Body of pancreas (tissue), 4 donors: ENCODE results near the gene C1orf167. TPM values are rescaled to one million over a fixed set of nuclear protein-coding genes. Genes with fewer than 3 reads are reported as not detected.

Experiments used
- ATAC-seq: fragments of 150-250 bp; one replicate; pipeline ENCODE4 v1.9.1; 2016
- DNase-seq, 4 donors: peaks; one replicate each; pipeline ENCODE4 v3.0.0-alpha.2; 2019
- H3K27ac ChIP-seq, 4 donors: fragments of 200-600 bp; sonication (generic); 1 replicate in 3 of 4; 2 replicates in 1 of 4; pipeline versions ENCODE4 v1.5.1 to v1.6.1; 2016 to 2019; ENCODE audit warnings: mild to moderate bottlenecking in 1 of 4, mixed read lengths in 1 of 4, moderate library complexity in 1 of 4
- H3K27me3 ChIP-seq, 2 donors: fragments of 200-600 bp; sonication (generic); one replicate each; pipeline ENCODE4 v1.6.0; 2016; ENCODE audit warnings: mild to moderate bottlenecking in 1 of 2
- H3K36me3 ChIP-seq, 2 donors: fragments of 200-600 bp; sonication (generic); replicated peaks in 1 of 2; 2 replicates each; pipeline ENCODE4 v1.5.1; 2016; ENCODE audit warnings: low read depth in 2 of 2; ENCODE audit not compliant: insufficient read depth in 1 of 2
- H3K4me1 ChIP-seq: fragments of 200-600 bp; sonication (generic); one replicate; pipeline ENCODE4 v1.6.0; 2016
- H3K4me3 ChIP-seq, 2 donors: fragments of 200-600 bp; sonication (generic); 1 replicate in 1 of 2; 2 replicates in 1 of 2; pipeline ENCODE4 v1.5.1; 2016 to 2019
- H3K9me3 ChIP-seq, 3 donors: fragments of 200-600 bp; sonication (generic); 1 replicate in 2 of 3; 2 replicates in 1 of 3; pipeline ENCODE4 v1.5.1; 2016
- POLR2A ChIP-seq, 3 donors: fragments of 450-650 bp; IDR thresholded peaks; one replicate each; pipeline ENCODE4 v1.6.1; 2016; ENCODE audit warnings: antibody characterized with exemption in 3 of 3, mild to moderate bottlenecking in 2 of 3
- WGBS, 2 donors: methylation state at CpG; one replicate each; pipeline ENCODE4 v1.1.5; 2017; 5-methylcytosine and 5-hydroxymethylcytosine counted together
- intact Hi-C: fragments of 100-400 bp; cut with DNase I; formaldehyde crosslinking; loops from one replicate; pipeline ENCODE4 v1.15.1; 2023
- total RNA-seq, 2 donors: library from RNA; depleted of rRNA; stranded (reverse); fragments of >200 nt; gene quantifications; one replicate each; pipeline ENCODE4 v1.1.0, GENCODE V29; 2016
- TF ChIP-seq, protein P1 (sequence below), 7 experiments: fragments of 450-650 bp in 4 of 7; fragments of 200-600 bp in 3 of 7; sonication (generic) in 3 of 7; IDR thresholded peaks; one replicate each; pipeline ENCODE4 v1.5.1; 2016 to 2019; ENCODE audit warnings: antibody characterized with exemption in 7 of 7

The C1orf167 gene
- total RNA-seq, 2 donors from 2014 or later: not detected

- ATAC-seq: peak; percentile 76
- Histone ChIP-seq H3K36me3 (peaks cover 0 to 4% of the 10 kb centered on the region in 2 donors), H3K27me3 (no peaks in the 10 kb centered on the region), H3K4me3 (no peak overlapping the region), H3K4me1 (peaks cover 37% of the 10 kb centered on the region), H3K27ac (peak overlapping the region; percentile 73 to 87 (median 81)), H3K9me3 (no peaks in the 10 kb centered on the region)
- DNase-seq: peak; percentile 54 to 81 (median 74)
- TF ChIP-seq, protein P1, sequence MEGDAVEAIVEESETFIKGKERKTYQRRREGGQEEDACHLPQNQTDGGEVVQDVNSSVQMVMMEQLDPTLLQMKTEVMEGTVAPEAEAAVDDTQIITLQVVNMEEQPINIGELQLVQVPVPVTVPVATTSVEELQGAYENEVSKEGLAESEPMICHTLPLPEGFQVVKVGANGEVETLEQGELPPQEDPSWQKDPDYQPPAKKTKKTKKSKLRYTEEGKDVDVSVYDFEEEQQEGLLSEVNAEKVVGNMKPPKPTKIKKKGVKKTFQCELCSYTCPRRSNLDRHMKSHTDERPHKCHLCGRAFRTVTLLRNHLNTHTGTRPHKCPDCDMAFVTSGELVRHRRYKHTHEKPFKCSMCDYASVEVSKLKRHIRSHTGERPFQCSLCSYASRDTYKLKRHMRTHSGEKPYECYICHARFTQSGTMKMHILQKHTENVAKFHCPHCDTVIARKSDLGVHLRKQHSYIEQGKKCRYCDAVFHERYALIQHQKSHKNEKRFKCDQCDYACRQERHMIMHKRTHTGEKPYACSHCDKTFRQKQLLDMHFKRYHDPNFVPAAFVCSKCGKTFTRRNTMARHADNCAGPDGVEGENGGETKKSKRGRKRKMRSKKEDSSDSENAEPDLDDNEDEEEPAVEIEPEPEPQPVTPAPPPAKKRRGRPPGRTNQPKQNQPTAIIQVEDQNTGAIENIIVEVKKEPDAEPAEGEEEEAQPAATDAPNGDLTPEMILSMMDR (IDR thresholded peaks at IDR 0.05): peak in 1 of 7 experiments; percentile 23
- TF ChIP-seq POLR2A (IDR thresholded peaks at IDR 0.05): no peak
- 42 to 44% methylated on average over 5 to 6 of the region's 6 CpGs for WGBS, 2 donors
- intact Hi-C loops: no loop called here
Observed at GRCh38 chr1:11746092-11746491, 15.9 kb upstream of the C1orf167 start.

GRCh38 chr1:11746795-11747487 is 15.1 kb upstream of the C1orf167 start:
- Histone ChIP-seq H3K4me1 (peaks cover 37% of the 10 kb centered on the region), H3K4me3 (no peak overlapping the region), H3K36me3 (peaks cover 0 to 4% of the 10 kb centered on the region in 2 donors), H3K9me3 (no peaks in the 10 kb centered on the region), H3K27ac (peak overlapping the region; percentile 73 to 87 (median 81)), H3K27me3 (no peaks in the 10 kb centered on the region)
- 32 to 59% methylated on average over 12 to 19 of the region's 20 CpGs for WGBS, 2 donors
- intact Hi-C loops: no loop called here
- DNase-seq (peak; percentile 57 to 81 (median 78)), ATAC-seq (peak; percentile 65)
- peak in 1 of 3 donors; percentile 15 for TF ChIP-seq POLR2A (IDR thresholded peaks at IDR 0.05)
- TF ChIP-seq, protein P1 (IDR thresholded peaks at IDR 0.05): no peak

DNA sequence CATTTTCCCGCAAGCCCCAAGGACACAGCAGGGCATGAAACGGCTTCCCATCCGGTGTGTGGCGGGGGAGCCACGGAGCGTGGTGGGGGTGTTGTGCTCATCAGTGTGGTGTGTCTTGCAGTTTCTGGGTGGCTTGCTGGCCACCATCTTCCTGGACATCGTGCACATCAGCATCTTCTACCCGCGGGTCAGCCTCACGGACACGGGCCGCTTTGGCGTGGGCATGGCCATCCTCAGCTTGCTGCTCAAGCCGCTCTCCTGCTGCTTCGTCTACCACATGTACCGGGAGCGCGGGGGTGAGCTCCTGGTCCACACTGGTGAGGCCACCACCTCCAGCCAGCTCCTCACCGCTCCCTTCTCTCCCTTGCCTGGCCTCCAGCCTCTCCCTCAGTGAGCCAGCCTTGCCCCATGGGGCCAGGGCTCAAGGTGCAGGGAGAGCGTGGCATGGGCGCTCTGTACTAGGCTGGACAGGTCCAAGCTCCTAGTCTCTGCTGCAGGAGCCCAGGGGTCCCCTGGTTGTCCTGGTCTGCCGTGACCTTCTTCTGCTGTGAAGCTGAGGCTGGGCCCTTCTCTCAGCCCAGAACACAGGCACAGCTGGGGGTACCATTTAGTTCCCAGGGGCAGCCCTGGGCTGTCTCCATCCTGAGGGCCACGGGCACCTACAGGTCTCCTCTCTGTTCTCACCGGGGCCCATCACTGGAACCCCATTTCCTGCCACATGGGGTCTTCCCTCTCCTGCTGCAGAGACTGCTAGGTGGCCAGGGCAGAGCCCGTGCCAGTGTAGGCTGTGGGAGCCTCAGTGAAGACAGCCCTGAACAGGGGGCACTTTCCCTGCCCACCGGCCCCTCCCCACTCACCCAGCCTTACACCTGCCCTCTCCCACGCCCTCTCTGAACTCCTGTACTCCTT is 13.4 kb upstream of the C1orf167 start:
- Histone ChIP-seq H3K9me3 (no peaks in the 10 kb centered on the region), H3K27ac (no peak overlapping the region), H3K4me1 (peaks cover 37% of the 10 kb centered on the region), H3K4me3 (no peak overlapping the region), H3K27me3 (no peaks in the 10 kb centered on the region), H3K36me3 (peaks cover 0 to 4% of the 10 kb centered on the region in 2 donors)
- ATAC-seq (no peak), DNase-seq (no peak)
- intact Hi-C loops: no loop called here
- TF ChIP-seq, protein P1 (IDR thresholded peaks at IDR 0.05): no peak
- TF ChIP-seq POLR2A (IDR thresholded peaks at IDR 0.05): no peak
- 87% methylated on average over 17 to 27 of the region's 27 CpGs for WGBS, 2 donors

GRCh38 chr1:11749203-11749689 is 12.7 kb upstream of the C1orf167 start:
- no peak overlapping the region for H3K27ac ChIP-seq
- DNase-seq: peak in 3 of 4 donors; percentile 50 to 75 (median 64)
- 56 to 66% methylated on average over 7 to 9 of the region's 9 CpGs for WGBS, 2 donors
- intact Hi-C loops: no loop called here
- no peaks in the 10 kb centered on the region for H3K27me3 ChIP-seq
- ATAC-seq: no peak
- H3K9me3 ChIP-seq: no peaks in the 10 kb centered on the region
- peaks cover 0 to 4% of the 10 kb centered on the region in 2 donors for H3K36me3 ChIP-seq
- no peak overlapping the region for H3K4me3 ChIP-seq
- peaks cover 44% of the 10 kb centered on the region for H3K4me1 ChIP-seq
- TF ChIP-seq POLR2A (IDR thresholded peaks at IDR 0.05): no peak
- TF ChIP-seq, protein P1 (IDR thresholded peaks at IDR 0.05): peak in 6 of 7 experiments; percentile 19 to 66 (median 38)
